HG02642 (cell line): ENCODE measurements around the gene AIPL1.

Experiments used
- ATAC-seq: cut with Tn5 transposase; IDR thresholded peaks from one replicate; pipeline ENCODE4 v1.9.1; 2021; ENCODE audit warnings: mild to moderate bottlenecking; ENCODE audit not compliant: unreplicated experiment, poor library complexity

The AIPL1 gene

DNA sequence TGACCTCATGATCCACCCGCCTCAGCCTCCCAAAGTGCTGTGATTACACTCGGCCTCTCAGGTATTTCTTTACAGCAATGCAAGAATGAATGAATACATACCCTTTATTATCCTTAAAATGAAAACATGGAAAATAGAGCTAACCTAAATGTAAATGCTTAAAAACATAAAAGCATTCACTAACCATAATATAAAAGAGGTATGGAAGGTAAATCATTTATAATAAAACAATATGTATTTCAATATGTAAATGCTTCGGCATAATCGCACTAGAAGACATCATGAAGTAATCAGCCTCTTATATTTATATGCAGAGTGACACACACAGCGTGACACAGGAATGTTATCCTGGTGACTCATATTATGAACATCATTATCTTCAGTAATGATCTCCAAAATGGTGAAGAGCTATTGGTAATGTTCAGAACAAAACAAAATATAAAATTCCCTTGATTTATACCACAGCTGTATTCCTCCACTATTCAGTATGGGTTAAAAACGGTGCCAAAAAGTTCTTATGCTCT, 53.9 kb downstream of the AIPL1 start:
- no peak for ATAC-seq

DNA sequence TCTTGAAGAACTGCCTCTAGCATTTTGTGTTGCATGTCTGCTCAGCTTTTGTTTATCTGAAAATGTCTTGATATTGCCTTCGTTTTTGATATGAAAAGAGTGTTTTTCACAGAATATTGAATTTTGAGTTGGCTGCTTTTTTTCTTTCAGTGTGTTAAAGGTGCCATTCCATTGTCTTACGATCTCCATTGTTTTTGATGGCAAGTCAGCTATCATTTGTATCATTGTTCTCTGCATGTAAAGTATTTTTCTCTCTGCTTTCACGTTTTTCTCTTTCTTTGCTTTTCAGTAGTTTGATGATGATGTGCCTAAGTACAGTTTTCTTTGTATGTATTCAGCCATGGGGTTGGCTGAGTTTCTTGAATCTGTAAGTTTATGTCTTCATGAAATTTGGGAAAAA, 57.0 kb downstream of the AIPL1 start:
- no peak for ATAC-seq

DNA sequence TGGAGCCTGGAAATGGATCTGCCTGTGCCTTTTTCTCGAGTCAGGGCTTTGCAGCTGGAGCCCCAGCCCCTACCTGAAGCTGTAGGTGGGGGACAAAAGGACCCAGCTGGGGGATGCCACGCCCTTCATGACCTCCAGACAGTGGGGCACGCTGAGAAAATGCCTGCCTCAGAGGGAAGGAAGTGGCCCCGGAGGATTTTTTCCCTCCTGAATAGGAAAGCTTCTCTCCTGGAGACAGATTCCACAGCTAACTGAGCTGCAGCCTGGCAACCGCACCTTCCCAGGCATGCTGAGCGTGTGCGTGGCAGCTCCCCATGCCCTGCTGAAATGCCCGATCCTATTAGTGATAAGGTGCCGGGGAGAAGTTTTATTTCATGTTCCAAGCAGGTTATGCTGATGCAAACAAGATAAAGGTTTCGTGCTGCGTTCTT, 58.0 kb downstream of the AIPL1 start:
- no peak for ATAC-seq

DNA sequence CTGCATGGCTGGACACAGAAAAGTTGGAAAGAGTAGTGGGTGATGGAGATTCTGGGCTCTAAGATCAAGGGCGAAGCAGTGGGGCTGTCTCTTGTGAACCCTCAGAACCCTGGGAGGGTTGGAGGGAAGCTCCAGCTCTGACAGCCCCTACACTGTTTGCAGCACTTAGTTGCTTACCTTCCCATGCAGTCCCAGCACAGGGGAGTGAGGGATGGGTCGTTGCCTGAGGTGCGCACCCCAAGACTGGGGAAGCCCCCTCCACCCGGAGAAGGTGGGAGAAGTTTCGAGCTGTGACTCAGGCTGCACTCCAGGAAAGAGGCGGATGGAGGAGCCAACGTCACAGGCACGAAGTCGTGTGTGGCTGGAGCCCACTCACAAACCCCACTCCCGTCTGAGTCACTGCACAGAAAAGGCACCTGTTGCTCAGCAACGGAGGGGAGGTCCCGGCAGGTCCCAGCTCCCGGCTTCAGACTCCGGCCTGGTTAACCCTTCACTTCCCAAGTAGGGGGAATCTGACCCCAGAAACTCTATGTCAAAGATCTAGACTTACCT, 60.1 kb downstream of the AIPL1 start:
- ATAC-seq, result no peak

DNA sequence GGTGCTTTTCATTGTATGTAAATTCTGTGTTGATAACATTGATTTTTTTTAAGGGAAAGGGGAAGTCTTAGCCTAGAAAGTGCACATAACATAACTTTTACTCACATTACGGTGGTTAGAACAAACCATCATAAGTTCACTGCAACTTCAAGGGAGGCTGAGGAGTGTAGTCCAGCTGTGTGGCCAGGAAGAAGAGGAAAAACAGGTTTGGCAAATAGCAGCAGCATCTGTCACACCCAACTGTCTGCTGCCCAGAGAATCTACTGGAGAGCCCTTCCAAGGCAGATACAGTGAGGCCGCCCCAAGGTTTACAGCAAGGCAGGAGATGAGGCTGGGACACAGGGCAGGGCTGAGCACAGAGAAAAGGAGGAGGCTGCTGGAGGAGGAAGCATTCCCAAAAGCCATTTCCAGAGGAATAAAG, 60.6 kb downstream of the AIPL1 start:
- no peak for ATAC-seq
